OCI-LY3 (cell line): Measurements from ENCODE around the gene PIP5K1C.

Source experiments
- CTCF ChIP-seq: fragments of 200-600, 300-600 bp; sonication (generic); IDR thresholded peaks from 2 replicates; pipeline ENCODE4 v1.5.1; 2014; ENCODE audit warnings: antibody characterized with exemption, low read length, low read depth
- EZH2phosphoT487 ChIP-seq: fragments of 200-600 bp; shearing (Covaris generic); IDR thresholded peaks from 2 replicates; pipeline ENCODE4 v1.6.1; 2018; ENCODE audit warnings: antibody characterized with exemption, mixed run types, low read depth

GRCh38 chr19:3642987-3643673 is 57.1 kb downstream of the PIP5K1C start:
- no peak for TF ChIP-seq CTCF
- no peak for TF ChIP-seq EZH2phosphoT487
